ENCODE data around the gene BATF3.

- no peak for TF ChIP-seq CTCF (conservative IDR thresholded peaks at IDR 0.05; ENCODE audit: low read depth, low read length)
- TF ChIP-seq RAD21 (IDR thresholded peaks at IDR 0.05; ENCODE audit: low read length), result no peak
- TF ChIP-seq POLR2A (IDR thresholded peaks at IDR 0.05; ENCODE audit: low read depth, low read length), result no peak
- TF ChIP-seq MAZ (IDR thresholded peaks at IDR 0.05; ENCODE audit: borderline replicate concordance, low read depth, low read length), result no peak
- no peak for TF ChIP-seq MXI1 (IDR thresholded peaks at IDR 0.05; ENCODE audit: borderline replicate concordance, low read depth, low read length)
- no peak for TF ChIP-seq RCOR1 (IDR thresholded peaks at IDR 0.05; ENCODE audit: insufficient replicate concordance, low read length)
- TF ChIP-seq RFX5 (IDR thresholded peaks at IDR 0.05; ENCODE audit: low read depth, low read length), result no peak
- TF ChIP-seq CEBPB (IDR thresholded peaks at IDR 0.05; ENCODE audit: low read depth, low read length), result no peak
These were observed 1.1 kb downstream of the BATF3 start for GRCh38 chr1:212698467-212699103.

All from IMR-90 (cell line).